Mesothelial cell of epicardium (in vitro differentiated cells): ENCODE measurements around the gene NCAM1. TPM values are rescaled to one million over a fixed set of nuclear protein-coding genes. Genes with fewer than 3 reads are reported as not detected.

ENCODE experiments used
- DNase-seq, 2 experiments: peaks; one replicate each; pipeline ENCODE4 v3.0.0; 2021; ENCODE audit warnings: low spot score in 2 of 2; ENCODE audit not compliant: unreplicated experiment in 2 of 2
- H3K27ac Mint-ChIP-seq: 2 replicates; pipeline ENCODE4 v1.8.0; 2021; ENCODE audit warnings: mixed read lengths
- H3K27me3 Mint-ChIP-seq: 2 replicates; pipeline ENCODE4 v1.8.0; 2021; ENCODE audit warnings: low read depth, mixed read lengths
- H3K36me3 Mint-ChIP-seq: 2 replicates; pipeline ENCODE4 v1.8.0; 2021; ENCODE audit warnings: mixed read lengths
- H3K4me1 Mint-ChIP-seq: 2 replicates; pipeline ENCODE4 v1.8.0; 2021; ENCODE audit warnings: mixed read lengths
- H3K4me3 Mint-ChIP-seq: 2 replicates; pipeline ENCODE4 v1.8.0; 2021; ENCODE audit warnings: mild to moderate bottlenecking, moderate library complexity, mixed read lengths
- H3K9me3 Mint-ChIP-seq: 2 replicates; pipeline ENCODE4 v1.8.0; 2021; ENCODE audit warnings: mixed read lengths
- total RNA-seq: library from RNA; stranded (reverse); gene quantifications from 3 replicates; pipeline ENCODE4 v1.2.1, GENCODE V29; 2021
- TF ChIP-seq, protein P1 (sequence below): fragments of 200-600 bp; sonication (generic); IDR thresholded peaks from one replicate; pipeline ENCODE4 v1.5.0; 2021; ENCODE audit warnings: antibody characterized with exemption; ENCODE audit not compliant: unreplicated experiment

Gene NCAM1
- total RNA-seq, 1 donor from 2014 or later: 139 TPM

DNA sequence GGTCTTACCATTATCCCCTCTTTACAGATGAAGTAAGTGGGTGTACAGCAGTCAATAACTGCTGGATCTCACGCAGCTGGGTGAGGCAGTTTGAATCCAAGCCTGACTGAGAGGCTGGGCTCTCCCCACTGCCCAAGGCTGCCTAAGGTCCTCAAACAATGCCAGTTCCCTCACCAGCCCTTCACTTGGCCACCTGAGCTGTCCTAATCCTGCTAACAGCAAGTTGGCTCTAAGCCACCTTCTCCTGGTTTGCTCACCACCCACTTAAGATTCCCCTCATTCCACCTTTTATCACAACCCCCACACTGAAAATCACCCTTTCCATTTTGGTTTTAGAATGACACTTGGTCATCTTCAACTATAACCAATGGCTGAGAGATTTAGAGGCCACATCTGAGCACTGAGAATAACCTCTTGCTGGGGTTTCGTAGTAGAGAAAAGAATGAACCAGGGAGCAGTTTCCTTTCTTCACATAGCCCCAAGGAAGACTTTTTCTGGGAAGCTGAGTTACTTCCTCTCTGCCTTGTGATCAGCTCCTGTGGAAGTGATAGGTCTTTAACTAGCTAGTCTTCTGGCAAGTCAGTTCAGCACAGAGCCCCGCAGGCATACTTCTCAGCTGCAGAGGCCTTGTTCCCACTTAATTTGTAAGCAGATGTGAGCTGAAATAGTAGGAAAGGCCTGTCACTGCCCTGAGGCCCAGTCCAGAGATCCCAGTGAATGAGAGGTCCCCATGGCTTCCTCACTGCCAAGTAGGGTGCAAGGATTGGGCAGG lies 295.4 kb downstream of the NCAM1 start:
- no peaks in the 10 kb centered on the region for H3K9me3 Mint-ChIP-seq
- H3K27ac Mint-ChIP-seq: no peak overlapping the region
- peaks cover 20% of the 10 kb centered on the region for H3K4me1 Mint-ChIP-seq
- H3K27me3 Mint-ChIP-seq: no peaks in the 10 kb centered on the region
- peaks cover 23% of the 10 kb centered on the region for H3K36me3 Mint-ChIP-seq
- TF ChIP-seq, protein P1, sequence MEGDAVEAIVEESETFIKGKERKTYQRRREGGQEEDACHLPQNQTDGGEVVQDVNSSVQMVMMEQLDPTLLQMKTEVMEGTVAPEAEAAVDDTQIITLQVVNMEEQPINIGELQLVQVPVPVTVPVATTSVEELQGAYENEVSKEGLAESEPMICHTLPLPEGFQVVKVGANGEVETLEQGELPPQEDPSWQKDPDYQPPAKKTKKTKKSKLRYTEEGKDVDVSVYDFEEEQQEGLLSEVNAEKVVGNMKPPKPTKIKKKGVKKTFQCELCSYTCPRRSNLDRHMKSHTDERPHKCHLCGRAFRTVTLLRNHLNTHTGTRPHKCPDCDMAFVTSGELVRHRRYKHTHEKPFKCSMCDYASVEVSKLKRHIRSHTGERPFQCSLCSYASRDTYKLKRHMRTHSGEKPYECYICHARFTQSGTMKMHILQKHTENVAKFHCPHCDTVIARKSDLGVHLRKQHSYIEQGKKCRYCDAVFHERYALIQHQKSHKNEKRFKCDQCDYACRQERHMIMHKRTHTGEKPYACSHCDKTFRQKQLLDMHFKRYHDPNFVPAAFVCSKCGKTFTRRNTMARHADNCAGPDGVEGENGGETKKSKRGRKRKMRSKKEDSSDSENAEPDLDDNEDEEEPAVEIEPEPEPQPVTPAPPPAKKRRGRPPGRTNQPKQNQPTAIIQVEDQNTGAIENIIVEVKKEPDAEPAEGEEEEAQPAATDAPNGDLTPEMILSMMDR: no peak
- no peak overlapping the region for H3K4me3 Mint-ChIP-seq
- no peak for DNase-seq

DNA sequence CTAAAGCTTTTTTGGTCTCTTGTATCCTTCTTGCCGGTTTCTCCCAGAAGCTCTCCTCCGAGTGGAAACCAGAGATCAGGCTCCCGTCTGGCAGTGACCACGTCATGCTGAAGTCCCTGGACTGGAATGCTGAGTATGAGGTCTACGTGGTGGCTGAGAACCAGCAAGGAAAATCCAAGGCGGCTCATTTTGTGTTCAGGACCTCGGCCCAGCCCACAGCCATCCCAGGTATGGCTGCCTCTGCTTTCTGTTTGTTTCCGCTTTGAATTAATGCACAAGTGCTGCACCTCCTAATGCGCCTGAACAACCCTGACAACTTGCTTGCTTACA lies 298.8 kb downstream of the NCAM1 start:
- H3K4me3 Mint-ChIP-seq: no peak overlapping the region
- H3K36me3 Mint-ChIP-seq: peaks cover 23% of the 10 kb centered on the region
- H3K9me3 Mint-ChIP-seq: no peaks in the 10 kb centered on the region
- peaks cover 13% of the 10 kb centered on the region for H3K4me1 Mint-ChIP-seq
- no peak overlapping the region for H3K27ac Mint-ChIP-seq
- H3K27me3 Mint-ChIP-seq: no peaks in the 10 kb centered on the region
- TF ChIP-seq, protein P1: no peak
- DNase-seq: no peak

DNA sequence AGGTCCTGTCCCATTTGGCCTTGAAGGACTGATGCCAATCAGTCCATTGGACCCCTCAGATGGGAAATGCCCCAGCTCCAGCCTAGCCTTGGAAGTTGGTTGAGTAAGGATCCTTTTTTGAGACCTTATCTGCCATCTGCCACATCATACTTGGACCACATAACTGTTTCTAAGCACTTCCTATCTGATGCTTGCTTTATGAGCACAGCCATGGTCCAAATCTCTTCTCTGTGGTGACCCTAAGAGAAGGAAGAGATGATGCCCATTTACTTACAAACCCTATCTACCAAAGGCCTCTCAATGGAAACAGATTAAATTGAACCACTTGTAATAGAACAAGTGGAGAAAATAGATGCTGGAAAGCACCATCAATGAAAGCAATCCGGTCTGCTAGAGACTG lies 299.3 kb downstream of the NCAM1 start:
- Mint-ChIP-seq H3K9me3 (no peaks in the 10 kb centered on the region), H3K4me1 (peaks cover 8% of the 10 kb centered on the region), H3K4me3 (no peak overlapping the region), H3K27ac (no peak overlapping the region), H3K27me3 (no peaks in the 10 kb centered on the region), H3K36me3 (peaks cover 23% of the 10 kb centered on the region)
- DNase-seq: no peak
- TF ChIP-seq, protein P1: no peak

DNA sequence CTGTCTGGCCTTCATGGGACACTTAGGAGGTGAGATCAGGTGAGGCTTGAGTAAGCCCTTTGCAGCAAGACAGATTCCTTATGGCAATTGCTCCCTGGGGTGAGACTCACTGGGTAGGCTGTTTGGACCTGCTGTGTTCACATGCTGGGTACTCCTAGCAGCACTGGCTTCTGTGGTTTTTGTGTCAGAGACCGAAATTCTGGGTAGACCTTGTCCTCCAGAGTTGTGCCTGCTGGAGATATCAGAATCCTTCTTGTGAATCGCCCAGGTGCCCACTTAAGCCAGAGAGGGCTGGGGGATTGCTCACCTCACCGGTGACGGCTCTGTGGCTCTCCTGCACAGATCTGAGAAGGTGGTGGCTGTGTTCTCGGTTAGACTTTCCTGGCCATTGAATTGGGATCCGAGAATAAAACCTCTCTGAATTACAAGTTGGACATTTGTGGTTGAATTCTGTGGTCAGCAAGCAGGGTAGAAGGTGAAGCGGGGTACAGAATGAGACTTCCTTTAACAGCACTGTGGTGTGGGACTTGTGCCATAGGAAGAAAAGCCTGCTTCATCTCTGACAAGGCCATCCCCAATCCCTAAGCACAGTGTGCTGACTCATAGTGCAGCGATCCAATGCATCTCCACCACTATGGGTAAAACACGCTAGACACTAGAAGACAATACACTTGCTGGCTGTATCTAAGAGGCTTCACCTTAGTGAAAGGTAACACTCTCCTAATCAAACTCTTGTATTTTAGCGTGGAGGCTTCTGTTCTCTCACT lies 300.7 kb downstream of the NCAM1 start:
- H3K27me3 Mint-ChIP-seq: no peaks in the 10 kb centered on the region
- no peak overlapping the region for H3K27ac Mint-ChIP-seq
- no peaks in the 10 kb centered on the region for H3K4me1 Mint-ChIP-seq
- TF ChIP-seq, protein P1: no peak
- no peaks in the 10 kb centered on the region for H3K9me3 Mint-ChIP-seq
- DNase-seq: no peak
- no peak overlapping the region for H3K4me3 Mint-ChIP-seq
- H3K36me3 Mint-ChIP-seq: peaks cover 23% of the 10 kb centered on the region

DNA sequence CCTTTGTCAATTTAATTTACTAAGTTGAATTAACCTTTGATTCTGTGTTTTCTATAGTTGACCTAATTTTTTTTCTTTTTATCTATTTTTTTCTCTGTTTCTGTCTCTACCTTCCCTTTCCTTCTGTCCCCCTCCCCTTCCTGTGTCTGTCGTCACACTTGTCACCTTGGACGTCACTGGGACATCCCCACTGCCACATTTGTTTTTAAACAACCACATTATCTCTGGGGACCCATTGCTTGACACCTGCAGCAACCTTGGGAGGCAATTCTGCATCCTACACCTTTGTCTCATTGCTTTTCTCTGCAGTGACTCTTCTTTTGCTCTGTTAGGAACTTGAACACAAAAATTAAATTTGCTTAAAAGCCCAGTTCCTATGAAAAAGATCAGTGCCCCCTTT lies 301.4 kb downstream of the NCAM1 start:
- DNase-seq: no peak
- H3K27me3 Mint-ChIP-seq: no peaks in the 10 kb centered on the region
- TF ChIP-seq, protein P1: no peak
- H3K4me1 Mint-ChIP-seq: no peaks in the 10 kb centered on the region
- H3K9me3 Mint-ChIP-seq: no peaks in the 10 kb centered on the region
- H3K4me3 Mint-ChIP-seq: no peak overlapping the region
- no peak overlapping the region for H3K27ac Mint-ChIP-seq
- H3K36me3 Mint-ChIP-seq: peaks cover 23% of the 10 kb centered on the region
